ENCODE measurements around the gene NUDT4.

The NUDT4 gene

DNA sequence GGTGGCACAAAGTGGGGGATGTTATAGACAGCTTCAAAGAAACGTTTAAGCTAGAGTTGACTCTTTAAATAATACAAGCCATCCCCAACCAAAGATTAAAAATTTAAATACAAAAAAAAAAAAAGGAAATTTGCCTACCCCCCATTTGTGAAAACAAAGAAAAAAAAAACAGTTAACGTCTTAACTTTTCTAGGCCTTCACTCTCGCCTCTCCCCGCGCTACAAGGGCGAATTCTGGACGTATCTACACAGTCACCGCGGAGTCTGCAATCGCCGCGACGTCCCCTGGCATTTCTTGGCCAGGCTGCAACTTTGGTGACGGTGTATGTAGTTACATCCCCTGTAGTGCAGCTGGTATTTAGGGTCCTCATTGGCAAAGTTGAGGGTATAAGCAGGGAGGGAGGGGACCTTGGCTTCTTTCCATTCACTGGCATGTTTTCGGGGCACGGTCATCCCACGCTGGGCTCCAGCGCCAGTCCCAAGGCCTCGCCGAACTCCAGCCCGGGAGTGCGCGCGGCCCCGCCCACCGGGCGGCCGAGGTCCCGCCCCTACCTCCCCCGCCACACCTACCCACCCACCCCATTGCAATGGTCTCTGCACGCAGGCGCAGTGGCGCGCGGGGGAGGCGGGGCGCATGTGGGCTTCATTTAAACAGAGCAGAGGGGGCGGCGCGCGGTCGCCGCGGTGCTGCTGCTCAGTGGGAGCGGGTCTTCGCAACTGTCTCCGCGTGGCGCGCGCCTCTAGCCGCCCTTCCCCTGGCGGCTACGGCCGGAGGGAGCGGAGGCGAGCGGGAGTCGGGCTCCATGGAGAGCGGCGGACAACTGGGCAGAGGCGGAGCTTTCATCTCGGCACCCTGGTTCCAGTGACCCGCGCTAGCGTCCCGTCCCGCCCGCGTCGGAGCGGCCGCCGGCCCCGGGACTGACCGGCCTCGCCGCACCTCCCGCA is at the start of gene NUDT4:
TSS of gene NUDT4 (plus strand) at position 674 of the 944 bp plus-strand sequence. CDS start 398 bp downstream, outside the sequence.
- H3K9ac ChIP-seq (ENCODE audit: insufficient read length), result peak within 1 kb of the TSS; percentile 85
- H3K9me3 ChIP-seq (ENCODE audit: low read depth, low read length), result no peaks in the 10 kb centered on the region
- H3K27ac ChIP-seq, result peak within 1 kb of the TSS; percentile 48
- H3K4me3 ChIP-seq, result peak within 1 kb of the TSS; percentile 99
- TF ChIP-seq FOXP2 (optimal IDR thresholded peaks at IDR 0.05; ENCODE audit: control extremely low read depth, extremely low read length, insufficient read depth) (no peak), POLR2AphosphoS5 (IDR thresholded peaks at IDR 0.05; ENCODE audit: borderline replicate concordance, low read depth, low read length) (peak; percentile 85)
- DNase-seq (ENCODE audit: low read depth, low spot score), result peak; percentile 79
- peaks cover 6% of the 10 kb centered on the region; the same call in 1 of the 2 replicates for H3K36me3 ChIP-seq (ENCODE audit: insufficient read depth, low read length)

DNA sequence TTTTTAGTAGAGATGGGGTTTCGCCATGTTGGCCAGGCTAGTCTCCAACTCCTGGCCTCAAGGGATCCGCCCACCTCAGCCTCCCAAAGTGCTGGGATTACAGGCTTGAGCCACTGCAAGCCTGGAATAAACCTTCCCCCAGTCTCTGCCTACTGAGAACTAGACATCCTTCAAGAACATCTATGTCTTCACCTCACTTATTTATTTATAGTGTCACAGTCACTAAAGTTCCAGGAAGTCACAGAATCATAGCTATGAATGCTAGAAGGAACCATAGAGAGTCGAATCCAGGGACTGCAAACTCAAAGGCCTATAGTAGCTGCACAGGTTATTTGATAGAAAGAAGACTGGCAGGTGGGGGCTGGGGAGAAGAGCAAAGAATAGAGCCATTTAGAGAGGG is 44.7 kb upstream of the NUDT4 start:
- Histone ChIP-seq H3K36me3 (ENCODE audit: insufficient read depth, low read length) (no peaks in the 10 kb centered on the region), H3K4me3 (no peak overlapping the region), H3K27ac (no peak overlapping the region), H3K9ac (ENCODE audit: insufficient read length) (no peak overlapping the region), H3K9me3 (ENCODE audit: low read depth, low read length) (no peaks in the 10 kb centered on the region)
- no peak for TF ChIP-seq EZH2 (IDR thresholded peaks at IDR 0.05)
- no peak for TF ChIP-seq POLR2AphosphoS5 (IDR thresholded peaks at IDR 0.05; ENCODE audit: borderline replicate concordance, low read depth, low read length)
- DNase-seq (ENCODE audit: low read depth, low spot score), result no peak

DNA sequence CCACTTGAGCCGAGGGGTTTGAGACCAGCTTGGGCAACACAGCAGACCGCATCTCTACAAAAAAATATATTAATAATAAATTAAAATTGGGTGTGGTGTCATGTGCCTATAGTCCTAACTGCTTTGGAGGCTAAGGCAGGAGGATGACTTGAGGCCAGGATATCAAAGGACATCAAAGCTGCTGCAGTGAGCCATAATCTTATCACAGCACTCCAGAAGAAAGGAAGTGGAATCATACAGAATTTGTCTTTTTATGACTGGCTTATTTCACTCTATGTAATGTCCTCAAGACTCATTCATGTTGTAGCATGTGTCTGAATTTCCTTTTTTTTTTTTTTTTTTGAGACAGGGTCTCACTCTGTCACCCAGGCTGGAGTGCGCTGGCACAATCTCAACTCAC is 43.9 kb upstream of the NUDT4 start:
- H3K9me3 ChIP-seq (ENCODE audit: low read depth, low read length), result no peaks in the 10 kb centered on the region
- no peak overlapping the region for H3K4me3 ChIP-seq
- H3K36me3 ChIP-seq (ENCODE audit: insufficient read depth, low read length), result no peaks in the 10 kb centered on the region
- H3K27ac ChIP-seq, result no peak overlapping the region
- H3K9ac ChIP-seq (ENCODE audit: insufficient read length), result no peak overlapping the region
- no peak for DNase-seq (ENCODE audit: low read depth, low spot score)
- TF ChIP-seq FOXP2 (optimal IDR thresholded peaks at IDR 0.05; ENCODE audit: control extremely low read depth, extremely low read length, insufficient read depth) (no peak), POLR2AphosphoS5 (IDR thresholded peaks at IDR 0.05; ENCODE audit: borderline replicate concordance, low read depth, low read length) (no peak), EZH2 (IDR thresholded peaks at IDR 0.05) (no peak)

DNA sequence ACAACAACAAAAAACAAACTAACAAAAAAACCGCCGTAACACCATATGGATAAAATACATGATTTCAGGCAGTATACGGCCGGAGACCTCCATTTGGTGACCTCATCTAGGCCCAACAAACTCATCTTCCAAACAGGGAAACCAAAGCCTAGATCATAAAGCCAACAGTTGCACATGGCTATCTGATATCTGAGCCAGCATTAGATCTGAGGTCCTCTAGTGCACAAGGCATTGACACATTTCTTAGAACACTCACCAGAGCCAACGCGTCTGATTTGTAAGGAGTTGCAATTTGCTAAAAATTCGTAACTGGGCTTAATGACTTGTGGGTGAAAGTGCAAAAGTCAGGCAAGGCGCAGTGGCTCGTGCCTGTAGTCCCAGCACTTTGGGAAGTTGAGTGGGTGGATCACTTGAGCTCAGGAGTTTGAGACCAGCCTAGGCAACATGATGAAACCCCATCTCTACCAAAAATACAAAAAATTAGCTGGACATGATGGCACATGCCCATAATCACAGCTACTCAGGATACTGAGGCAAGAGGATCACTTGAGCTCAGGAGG is 42.0 kb upstream of the NUDT4 start:
- DNase-seq (ENCODE audit: low read depth, low spot score), result no peak
- H3K9ac ChIP-seq (ENCODE audit: insufficient read length), result no peak overlapping the region
- H3K36me3 ChIP-seq (ENCODE audit: insufficient read depth, low read length), result no peaks in the 10 kb centered on the region
- H3K4me3 ChIP-seq, result no peak overlapping the region
- H3K9me3 ChIP-seq (ENCODE audit: low read depth, low read length), result no peaks in the 10 kb centered on the region
- TF ChIP-seq EZH2 (IDR thresholded peaks at IDR 0.05) (no peak), POLR2AphosphoS5 (IDR thresholded peaks at IDR 0.05; ENCODE audit: borderline replicate concordance, low read depth, low read length) (no peak), FOXP2 (optimal IDR thresholded peaks at IDR 0.05; ENCODE audit: control extremely low read depth, extremely low read length, insufficient read depth) (no peak)
- no peak overlapping the region for H3K27ac ChIP-seq

DNA sequence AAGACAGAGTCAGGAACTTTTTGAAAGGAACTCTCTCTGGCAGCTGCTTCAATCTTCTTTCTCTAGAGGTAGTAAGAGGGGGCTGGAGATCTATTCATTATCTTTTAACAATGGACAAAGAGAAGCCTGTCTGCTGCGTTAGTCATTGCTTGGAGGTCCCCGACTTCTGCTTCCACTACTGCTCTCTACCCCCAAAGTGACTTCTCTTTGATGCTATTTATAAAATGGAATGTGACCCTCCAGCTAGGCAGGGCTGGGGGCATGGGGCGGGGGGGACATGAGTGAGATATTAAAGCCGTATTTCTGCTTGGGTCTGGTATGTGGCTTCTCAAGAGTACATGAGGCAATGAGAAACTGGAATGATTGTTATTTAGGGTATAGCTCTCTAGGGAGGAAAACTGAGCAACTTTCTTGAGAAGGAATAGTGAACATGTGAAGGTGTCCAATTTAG is 41.4 kb upstream of the NUDT4 start:
- no peak overlapping the region for H3K9ac ChIP-seq (ENCODE audit: insufficient read length)
- TF ChIP-seq POLR2AphosphoS5 (IDR thresholded peaks at IDR 0.05; ENCODE audit: borderline replicate concordance, low read depth, low read length), result no peak
- TF ChIP-seq FOXP2 (optimal IDR thresholded peaks at IDR 0.05; ENCODE audit: control extremely low read depth, extremely low read length, insufficient read depth), result no peak
- TF ChIP-seq EZH2 (IDR thresholded peaks at IDR 0.05), result no peak
- no peak overlapping the region for H3K27ac ChIP-seq

DNA sequence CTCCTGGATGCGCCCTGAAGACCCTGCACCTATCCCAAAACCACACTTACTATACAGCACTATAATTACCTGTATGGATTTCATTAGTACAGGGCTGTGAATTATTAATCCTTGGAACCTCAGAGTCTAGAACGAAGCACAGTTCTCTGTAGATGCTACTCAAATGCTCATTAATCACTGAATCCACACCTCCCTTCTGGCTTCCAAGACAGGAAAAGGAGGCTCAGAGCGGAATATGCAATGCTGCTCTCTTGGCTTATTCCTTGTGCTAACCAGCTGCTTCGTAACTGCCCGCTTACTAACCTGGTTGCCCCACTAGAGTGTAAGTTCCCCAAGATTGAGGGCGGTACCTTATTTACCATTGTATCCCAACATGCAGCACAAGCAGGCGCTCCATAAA is 39.1 kb upstream of the NUDT4 start:
- H3K9me3 ChIP-seq (ENCODE audit: low read depth, low read length), result no peaks in the 10 kb centered on the region
- no peak overlapping the region for H3K4me3 ChIP-seq
- no peak for DNase-seq (ENCODE audit: low read depth, low spot score)
- no peak overlapping the region for H3K9ac ChIP-seq (ENCODE audit: insufficient read length)
- no peak for TF ChIP-seq FOXP2 (optimal IDR thresholded peaks at IDR 0.05; ENCODE audit: control extremely low read depth, extremely low read length, insufficient read depth)
- no peak for TF ChIP-seq POLR2AphosphoS5 (IDR thresholded peaks at IDR 0.05; ENCODE audit: borderline replicate concordance, low read depth, low read length)
- TF ChIP-seq EZH2 (IDR thresholded peaks at IDR 0.05), result no peak
- H3K27ac ChIP-seq, result no peak overlapping the region
- no peaks in the 10 kb centered on the region for H3K36me3 ChIP-seq (ENCODE audit: insufficient read depth, low read length)

More for the DNA sequence above, 41.4 kb upstream of the NUDT4 start:
- no peaks in the 10 kb centered on the region for H3K9me3 ChIP-seq (ENCODE audit: low read depth, low read length)
- H3K36me3 ChIP-seq (ENCODE audit: insufficient read depth, low read length), result no peaks in the 10 kb centered on the region
- no peak for DNase-seq (ENCODE audit: low read depth, low spot score)
- H3K4me3 ChIP-seq, result no peak overlapping the region

DNA sequence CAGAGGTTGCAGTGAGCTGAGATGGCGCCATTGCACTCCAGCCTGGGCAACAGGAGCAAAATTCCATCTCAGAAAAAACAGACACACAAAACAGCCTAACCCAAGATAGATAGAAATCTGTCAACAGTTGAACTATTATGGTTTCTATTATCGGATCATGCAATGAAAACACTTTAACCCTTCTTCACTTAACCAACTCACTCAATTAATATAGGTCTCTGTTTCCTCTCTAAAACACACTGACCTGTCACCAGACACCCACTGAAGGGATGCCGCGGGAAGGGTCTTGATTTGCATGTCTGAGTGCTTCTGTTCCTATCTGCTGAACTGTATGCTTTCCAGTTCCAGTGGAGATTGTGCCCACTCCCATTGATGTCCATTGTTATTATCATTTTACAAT is 38.0 kb upstream of the NUDT4 start:
- Histone ChIP-seq H3K9ac (ENCODE audit: insufficient read length) (no peak overlapping the region), H3K27ac (no peak overlapping the region), H3K9me3 (ENCODE audit: low read depth, low read length) (no peaks in the 10 kb centered on the region), H3K4me3 (no peak overlapping the region), H3K36me3 (ENCODE audit: insufficient read depth, low read length) (no peaks in the 10 kb centered on the region)
- no peak for TF ChIP-seq POLR2AphosphoS5 (IDR thresholded peaks at IDR 0.05; ENCODE audit: borderline replicate concordance, low read depth, low read length)
- TF ChIP-seq EZH2 (IDR thresholded peaks at IDR 0.05), result no peak
- no peak for TF ChIP-seq FOXP2 (optimal IDR thresholded peaks at IDR 0.05; ENCODE audit: control extremely low read depth, extremely low read length, insufficient read depth)
- DNase-seq (ENCODE audit: low read depth, low spot score), result no peak

DNA sequence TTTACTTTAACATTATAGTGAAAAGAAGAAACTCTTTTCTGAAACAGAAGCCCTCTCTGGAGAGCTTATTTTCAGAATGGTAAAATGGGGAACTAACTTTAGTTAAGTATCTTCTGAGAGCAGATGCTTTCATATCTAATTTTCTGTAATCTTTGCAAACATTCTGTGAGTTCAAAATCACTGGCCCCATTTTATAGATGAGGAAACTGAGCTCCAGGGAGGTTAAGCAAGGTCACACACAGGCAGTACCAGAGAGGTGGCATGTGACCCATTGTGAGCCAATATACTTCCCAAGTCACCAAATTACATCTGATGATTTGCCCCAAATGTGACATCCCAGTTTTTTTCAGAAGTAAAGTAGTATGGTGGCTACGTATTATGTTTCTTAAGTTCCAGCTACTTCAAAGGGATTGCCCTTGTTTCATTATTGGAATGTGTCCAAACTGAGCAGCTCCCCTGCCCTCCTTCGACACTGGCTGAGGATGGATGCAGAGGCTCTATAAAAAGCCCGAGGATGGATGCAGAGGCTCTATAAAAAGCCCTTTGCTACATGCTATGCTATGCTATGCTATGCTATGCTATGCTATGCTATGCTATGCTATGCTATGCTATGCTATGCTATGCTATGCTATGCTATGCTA is 36.2 kb upstream of the NUDT4 start:
- no peak overlapping the region for H3K27ac ChIP-seq
- H3K36me3 ChIP-seq (ENCODE audit: insufficient read depth, low read length), result no peaks in the 10 kb centered on the region
- DNase-seq (ENCODE audit: low read depth, low spot score), result no peak
- no peak overlapping the region for H3K4me3 ChIP-seq
- H3K9ac ChIP-seq (ENCODE audit: insufficient read length), result no peak overlapping the region
- no peaks in the 10 kb centered on the region for H3K9me3 ChIP-seq (ENCODE audit: low read depth, low read length)
- TF ChIP-seq FOXP2 (optimal IDR thresholded peaks at IDR 0.05; ENCODE audit: control extremely low read depth, extremely low read length, insufficient read depth), result no peak
- TF ChIP-seq EZH2 (IDR thresholded peaks at IDR 0.05), result no peak
- TF ChIP-seq POLR2AphosphoS5 (IDR thresholded peaks at IDR 0.05; ENCODE audit: borderline replicate concordance, low read depth, low read length), result no peak
